K562 (cell line): Measurements from ENCODE around the gene CACNA1S. TPM values are rescaled to one million over a fixed set of nuclear protein-coding genes. Genes with fewer than 3 reads are reported as not detected.

Experiments
- ATAC-seq: fragments of 200-7000 bp; cut with Tn5 transposase; 3 replicates; pipeline ENCODE4 v1.9.1; 2020; ENCODE audit warnings: moderate library complexity
- BruUV-seq: library from RNA; stranded (reverse); fragments of 400-500 nt; replicated peaks from 2 replicates; lab custom pipeline; 2021; lab: Mats Ljungman, UMichigan
- CTCF ChIA-PET: fragments of 300-600 bp; formaldehyde crosslinking; extraction: SDS; loops from one replicate; lab custom pipeline; 2021; ENCODE audit warnings: low intra/inter-chr PET ratio; lab: Yijun Ruan, JAX
- POLR2A ChIA-PET: fragments of 300-600, 350-650 bp; sonication (Branson Sonifier 250); formaldehyde crosslinking; extraction: SDS; loops from one replicate; lab custom pipeline; 2021; ENCODE audit warnings: antibody characterized with exemption, inconsistent platforms; lab: Yijun Ruan, JAX
- DNase-seq, 4 experiments: peaks; one replicate each; pipeline versions ENCODE4 v3.0.0 to v3.0.0-alpha.2; 2011 to 2018; ENCODE audit warnings: low spot score in 3 of 4, mixed read lengths in 3 of 4; ENCODE audit errors: extremely low read depth in 1 of 4
- FAIRE-seq: peaks from 2 replicates; lab custom pipeline; 2011; peaks lifted over from hg19 to GRCh38; lab: Jason Lieb, UNC
- H2AFZ ChIP-seq: 2 replicates; pipeline ENCODE4 v1.6.0; 2011; ENCODE audit warnings: low read depth, low read length, control low read depth, inconsistent platforms
- H3K27ac ChIP-seq: fragments of 200-600 bp; 3 replicates; pipeline ENCODE4 v1.8.0; 2011; ENCODE audit warnings: low read depth, mild to moderate bottlenecking, control low read depth, inconsistent platforms, low read length, moderate library complexity, mixed read lengths; ENCODE audit errors: extremely low read depth
- H3K27me3 ChIP-seq, 2 experiments: fragments of 300-600 bp in 1 of 2; 2 replicates in 1 of 2; 3 replicates in 1 of 2; pipeline versions ENCODE4 v1.6.0 to v1.8.0; 2011; ENCODE audit warnings: inconsistent platforms in 2 of 2, low read length in 2 of 2, mild to moderate bottlenecking in 1 of 2, mixed read lengths in 1 of 2, moderate library complexity in 1 of 2; ENCODE audit not compliant: control insufficient read depth in 2 of 2, insufficient read depth in 2 of 2
- H3K36me3 ChIP-seq: fragments of 300-600 bp; 3 replicates; pipeline ENCODE4 v1.8.0; 2011; ENCODE audit warnings: mild to moderate bottlenecking, low read length, inconsistent platforms; ENCODE audit not compliant: control insufficient read depth, insufficient read depth
- H3K4me1 ChIP-seq, 2 experiments: fragments of 200-600 bp in 1 of 2; replicated peaks in 1 of 2; 2 replicates in 1 of 2; 3 replicates in 1 of 2; pipeline versions ENCODE4 v1.5.1 to v1.8.0; 2011; ENCODE audit warnings: inconsistent platforms in 2 of 2, low read length in 2 of 2, mild to moderate bottlenecking in 1 of 2, mixed read lengths in 1 of 2, moderate library complexity in 1 of 2; ENCODE audit not compliant: control insufficient read depth in 2 of 2, insufficient read depth in 2 of 2
- H3K4me2 ChIP-seq: 2 replicates; pipeline ENCODE4 v1.6.1; 2011; ENCODE audit warnings: low read length, control low read depth, inconsistent platforms, mixed read lengths; ENCODE audit not compliant: insufficient read depth
- H3K4me3 ChIP-seq: fragments of 200-600 bp; sonication (generic), shearing (Covaris generic); 2 replicates; pipeline ENCODE4 v1.5.1; 2016; ENCODE audit warnings: control low read depth, inconsistent platforms
- H3K79me2 ChIP-seq: fragments of 200-600 bp; 3 replicates; pipeline ENCODE4 v1.8.0; 2011; ENCODE audit warnings: low read length, inconsistent platforms; ENCODE audit not compliant: control insufficient read depth, insufficient read depth
- H3K9ac ChIP-seq, 2 experiments: 2 replicates each; pipeline versions ENCODE4 v1.6.0 to v1.6.1; 2011; ENCODE audit warnings: low read depth in 2 of 2, low read length in 2 of 2, control low read depth in 1 of 2, inconsistent platforms in 1 of 2, mild to moderate bottlenecking in 1 of 2, mixed read lengths in 1 of 2; ENCODE audit not compliant: insufficient read depth in 1 of 2
- H3K9me1 ChIP-seq: one replicate; pipeline ENCODE4 v1.6.0; 2011; ENCODE audit warnings: inconsistent platforms, mild to moderate bottlenecking, low read length, moderate library complexity; ENCODE audit not compliant: control insufficient read depth, insufficient read depth
- H3K9me3 ChIP-seq: replicated peaks from 2 replicates; pipeline ENCODE4 v1.5.1; 2011; ENCODE audit warnings: low read depth, low read length, inconsistent platforms; ENCODE audit not compliant: control insufficient read depth, insufficient read depth
- H4K20me1 ChIP-seq: replicated peaks from 2 replicates; pipeline ENCODE4 v1.6.1; 2011; ENCODE audit warnings: low read length, inconsistent platforms, mixed read lengths; ENCODE audit not compliant: control insufficient read depth, insufficient read depth
- HDAC3 ChIP-seq: fragments of 450-650 bp; IDR thresholded peaks from 2 replicates; pipeline ENCODE4 v1.6.1; 2018; ENCODE audit warnings: borderline replicate concordance, mild to moderate bottlenecking, moderate library complexity; ENCODE audit not compliant: partially characterized antibody
- KAT7 ChIP-seq: sonication (generic); formaldehyde crosslinking; IDR thresholded peaks from 2 replicates; pipeline ENCODE4 v1.8.0; 2022; ENCODE audit warnings: missing genetic modification reagents, mild to moderate bottlenecking, borderline replicate concordance
- MTF1 ChIP-seq: fragments of 250-450 bp; sonication (Bioruptor Pico); IDR thresholded peaks from 2 replicates; pipeline ENCODE4 v1.9.0; 2021; ENCODE audit warnings: moderate library complexity, mild to moderate bottlenecking, inconsistent platforms, borderline replicate concordance
- MXI1 ChIP-seq: IDR thresholded peaks from 2 replicates; pipeline ENCODE4 v1.6.1; 2011; ENCODE audit warnings: low read depth, mild to moderate bottlenecking, improper control_type of control experiment, low read length
- MYC ChIP-seq, 2 experiments: fragments of 250-450 bp in 1 of 2; sonication (Bioruptor Pico) in 1 of 2; IDR thresholded peaks; 2 replicates each; pipeline versions ENCODE4 v1.5.1 to v1.6.1; 2012 to 2021; ENCODE audit warnings: low read depth in 2 of 2, borderline replicate concordance in 1 of 2, improper control_type of control experiment in 1 of 2, low read length in 1 of 2, mild to moderate bottlenecking in 1 of 2, moderate library complexity in 1 of 2
- NFATC3 ChIP-seq: fragments of 450-650 bp; IDR thresholded peaks from 2 replicates; pipeline ENCODE4 v1.6.1; 2017; ENCODE audit warnings: mild to moderate bottlenecking
- NR3C1 ChIP-seq: sonication (generic); formaldehyde crosslinking; IDR thresholded peaks from 2 replicates; pipeline ENCODE4 v1.8.1; 2022; ENCODE audit warnings: missing genetic modification reagents
- NUFIP1 ChIP-seq: fragments of 450-650 bp; IDR thresholded peaks from 2 replicates; pipeline ENCODE4 v1.6.1; 2018; ENCODE audit not compliant: partially characterized antibody
- RBM17 ChIP-seq: fragments of 200-400 bp; formaldehyde crosslinking; IDR thresholded peaks from 2 replicates; pipeline ENCODE4 v1.6.1; 2017; ENCODE audit warnings: low read depth, mild to moderate bottlenecking, low read length, borderline replicate concordance
- SETDB1 ChIP-seq: IDR thresholded peaks from one replicate; pipeline ENCODE4 v1.6.1; 2012; ENCODE audit warnings: low read length, control low read depth, inconsistent platforms
- TAF1 ChIP-seq: IDR thresholded peaks from 2 replicates; pipeline ENCODE4 v1.6.1; 2011; ENCODE audit warnings: mild to moderate bottlenecking, low read length, moderate library complexity; ENCODE audit not compliant: insufficient read depth, control insufficient read depth, severe bottlenecking; ENCODE audit errors: extremely low read depth
- TAL1 ChIP-seq: fragments of 450-650 bp; IDR thresholded peaks from 2 replicates; pipeline ENCODE4 v1.6.1; 2016; ENCODE audit warnings: mild to moderate bottlenecking
- TRIM28 ChIP-seq: fragments of 450-650 bp; IDR thresholded peaks from 2 replicates; pipeline ENCODE4 v1.6.1; 2017
- ZNF830 ChIP-seq: fragments of 250-450 bp; sonication (Bioruptor Pico); IDR thresholded peaks from 2 replicates; pipeline ENCODE4 v1.5.0; 2021; ENCODE audit warnings: mild to moderate bottlenecking
- WGBS: fragments of 100-300 bp; shearing (Covaris generic); methylation state at CpG from one replicate; pipeline ENCODE4 v1.1.6; 2016; ENCODE audit warnings: low coverage, mixed read lengths; ENCODE audit not compliant: insufficient coverage; ENCODE audit errors: missing lambda C conversion rate; 5-methylcytosine and 5-hydroxymethylcytosine counted together
- in situ Hi-C: fragments of 300-500 bp; cut with MboI; formaldehyde crosslinking; loops from 4 replicates; pipeline ENCODE4 v1.15.0; 2018; ENCODE audit warnings: inconsistent platforms, mixed read lengths
- intact Hi-C: fragments of 100-400 bp; cut with micrococcal nuclease; formaldehyde crosslinking; loops from 2 replicates; pipeline ENCODE4 v1.14.2; 2022
- polyA plus RNA-seq, 8 experiments: library from polyadenylated mRNA; depleted of rRNA in 4 of 8; stranded (reverse) in 5 of 8; unstranded in 3 of 8; fragments of >200 nt; fragmentation: Nextera tagmentation in 2 of 8; fragmentation: Illumina TruSeq in 1 of 8; extraction: Ambion mirVana in 2 of 8; extraction: Trizol in 1 of 8; gene quantifications; 2 replicates each; pipeline versions ENCODE4 v1.2.1 to v1.2.3, GENCODE V29; 2011 to 2014; ENCODE audit warnings: inconsistent platforms in 1 of 8, missing spikeins in 1 of 8
- total RNA-seq, 7 experiments: library from RNA; depleted of rRNA in 6 of 7; stranded (reverse); fragments of >200 nt in 6 of 7; fragmentation: Illumina TruSeq in 2 of 7; extraction: Trizol in 2 of 7; gene quantifications; 2 replicates each; pipeline versions ENCODE4 v1.2.1 to v1.2.3, GENCODE V29; 2011 to 2021; ENCODE audit warnings: low replicate concordance in 1 of 7
- TF ChIP-seq, protein P1 (sequence below): sonication (generic); formaldehyde crosslinking; IDR thresholded peaks from 2 replicates; pipeline ENCODE4 v1.8.0; 2022; ENCODE audit warnings: mild to moderate bottlenecking, missing genetic modification reagents
- TF ChIP-seq, protein P2 (sequence below): IDR thresholded peaks from 2 replicates; pipeline ENCODE4 v1.6.1; 2012; ENCODE audit warnings: low read depth, low read length, improper control_type of control experiment, borderline replicate concordance
- TF ChIP-seq, protein P3 (sequence below): fragments of 250-450 bp; sonication (Bioruptor Pico); IDR thresholded peaks from 2 replicates; pipeline ENCODE4 v1.8.0; 2022; ENCODE audit warnings: moderate library complexity, mild to moderate bottlenecking, inconsistent platforms

Gene CACNA1S
- total and polyA plus RNA-seq, 9 of the 15 experiments (the other 6 are each of a cell fraction or from before 2014, with no cell fraction given) = not detected

DNA sequence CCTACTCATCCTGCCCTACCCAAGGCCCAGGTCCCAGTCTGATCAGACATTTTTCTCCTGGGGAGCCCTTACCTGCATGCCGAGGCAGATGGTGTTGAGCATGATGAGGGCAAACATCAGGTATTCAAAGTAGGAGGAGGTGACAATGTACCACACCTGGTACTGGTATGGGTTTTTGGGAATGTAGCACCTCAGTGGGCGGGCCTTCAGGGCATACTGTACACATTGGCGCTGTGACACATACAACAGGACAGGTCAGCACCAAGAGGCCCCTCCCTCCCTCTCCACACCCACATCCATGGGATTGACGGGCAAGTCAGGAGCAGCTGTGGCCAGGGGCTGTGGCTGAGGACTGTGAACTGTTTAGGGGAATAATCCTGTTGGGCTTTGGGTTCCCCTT is 51.6 kb downstream of the CACNA1S start:
- BruUV-seq = no TSS peak
- no peaks in the 10 kb centered on the region for H3K36me3 ChIP-seq
- no peaks in the 10 kb centered on the region for H3K9me3 ChIP-seq
- no peak overlapping the region for H2AFZ ChIP-seq
- FAIRE-seq = no peak
- H3K27me3 ChIP-seq = peaks cover 28 to 84% of the 10 kb centered on the region in 2 experiments
- peaks cover 4% of the 10 kb centered on the region for H3K9me1 ChIP-seq
- H3K79me2 ChIP-seq = no peaks in the 10 kb centered on the region
- peaks cover 17% of the 10 kb centered on the region; the same call in 1 of the 2 replicates for H4K20me1 ChIP-seq
- intact Hi-C loops = no loop called here
- no peak for TF ChIP-seq TRIM28
- TF ChIP-seq KAT7 = no peak
- no peak for TF ChIP-seq NFATC3
- TF ChIP-seq, protein P1, sequence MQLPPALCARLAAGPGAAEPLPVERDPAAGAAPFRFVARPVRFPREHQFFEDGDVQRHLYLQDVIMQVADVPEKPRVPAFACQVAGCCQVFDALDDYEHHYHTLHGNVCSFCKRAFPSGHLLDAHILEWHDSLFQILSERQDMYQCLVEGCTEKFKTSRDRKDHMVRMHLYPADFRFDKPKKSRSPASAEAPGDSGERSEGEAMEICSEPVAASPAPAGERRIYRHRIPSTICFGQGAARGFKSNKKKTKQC (CRISPR knock-in tag) = no peak
- TF ChIP-seq MTF1 (CRISPR knock-in tag) = no peak
- no peak for TF ChIP-seq RBM17
- TF ChIP-seq HDAC3 = no peak
- no peak for TF ChIP-seq ZNF830 (CRISPR knock-in tag)
- no peak for TF ChIP-seq MXI1
- TF ChIP-seq TAF1 = no peak
- no peak for TF ChIP-seq MYC (IDR thresholded peaks at IDR 0.05; ENCODE audit: low read depth, low read length)
- TF ChIP-seq MYC (CRISPR knock-in tag; IDR thresholded peaks at IDR 0.05; ENCODE audit: borderline replicate concordance, low read depth) = no peak
- TF ChIP-seq TAL1 = no peak
- no peak for TF ChIP-seq NUFIP1
- no peak for TF ChIP-seq NR3C1 (CRISPR knock-in tag)
- TF ChIP-seq, protein P2, sequence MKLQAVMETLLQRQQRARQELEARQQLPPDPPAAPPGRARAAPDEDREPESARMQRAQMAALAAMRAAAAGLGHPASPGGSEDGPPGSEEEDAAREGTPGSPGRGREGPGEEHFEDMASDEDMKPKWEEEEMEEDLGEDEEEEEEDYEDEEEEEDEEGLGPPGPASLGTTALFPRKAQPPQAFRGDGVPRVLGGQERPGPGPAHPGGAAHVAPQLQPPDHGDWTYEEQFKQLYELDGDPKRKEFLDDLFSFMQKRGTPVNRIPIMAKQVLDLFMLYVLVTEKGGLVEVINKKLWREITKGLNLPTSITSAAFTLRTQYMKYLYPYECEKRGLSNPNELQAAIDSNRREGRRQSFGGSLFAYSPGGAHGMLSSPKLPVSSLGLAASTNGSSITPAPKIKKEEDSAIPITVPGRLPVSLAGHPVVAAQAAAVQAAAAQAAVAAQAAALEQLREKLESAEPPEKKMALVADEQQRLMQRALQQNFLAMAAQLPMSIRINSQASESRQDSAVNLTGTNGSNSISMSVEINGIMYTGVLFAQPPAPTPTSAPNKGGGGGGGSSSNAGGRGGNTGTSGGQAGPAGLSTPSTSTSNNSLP = no peak
- TF ChIP-seq SETDB1 = no peak
- TF ChIP-seq, protein P3, sequence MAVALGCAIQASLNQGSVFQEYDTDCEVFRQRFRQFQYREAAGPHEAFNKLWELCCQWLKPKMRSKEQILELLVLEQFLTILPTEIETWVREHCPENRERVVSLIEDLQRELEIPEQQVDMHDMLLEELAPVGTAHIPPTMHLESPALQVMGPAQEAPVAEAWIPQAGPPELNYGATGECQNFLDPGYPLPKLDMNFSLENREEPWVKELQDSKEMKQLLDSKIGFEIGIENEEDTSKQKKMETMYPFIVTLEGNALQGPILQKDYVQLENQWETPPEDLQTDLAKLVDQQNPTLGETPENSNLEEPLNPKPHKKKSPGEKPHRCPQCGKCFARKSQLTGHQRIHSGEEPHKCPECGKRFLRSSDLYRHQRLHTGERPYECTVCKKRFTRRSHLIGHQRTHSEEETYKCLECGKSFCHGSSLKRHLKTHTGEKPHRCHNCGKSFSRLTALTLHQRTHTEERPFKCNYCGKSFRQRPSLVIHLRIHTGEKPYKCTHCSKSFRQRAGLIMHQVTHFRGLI (CRISPR knock-in tag) = no peak
- DNase-seq = no peak
- H3K4me2 ChIP-seq = no peak overlapping the region
- in situ Hi-C loops = no loop called here
- ChIA-PET POLR2A (no interaction called here), CTCF (no interaction called here)
- H3K4me3 ChIP-seq = no peak overlapping the region
- no peak for ATAC-seq
- H3K27ac ChIP-seq = no peak overlapping the region
- peaks cover 0 to 5% of the 10 kb centered on the region in 2 experiments; a peak in 3 of 5 replicates for H3K4me1 ChIP-seq
- no peak overlapping the region for H3K9ac ChIP-seq
- 2% methylated on average over 4 of the region's 4 CpGs for WGBS
